DMS114 treated with DMSO at 0.1 percent for 48 hours (cell line): ENCODE measurements around the gene EFNA4.

Experiments used
- DNase-seq: peaks from one replicate; lab custom pipeline; 2025; ENCODE audit not compliant: unreplicated experiment; lab: John Stamatoyannopoulos, UW

EFNA4 gene

GRCh38 chr1:155063550-155064110 is at the start of gene EFNA4:
Gene EFNA4 (plus strand): TSS chr1:155063740. CDS start chr1:155063824, 84 bp downstream.
- peak; percentile 93 for DNase-seq

GRCh38 chr1:155014709-155015508 is 48.6 kb upstream of the EFNA4 start:
- no peak for DNase-seq

GRCh38 chr1:155015527-155016230 is 47.9 kb upstream of the EFNA4 start:
- no peak for DNase-seq

- no peak for DNase-seq
Observed at GRCh38 chr1:155016231-155016831, 47.2 kb upstream of the EFNA4 start.

- peak; percentile 63 for DNase-seq
Observed at GRCh38 chr1:155017041-155017945, 46.2 kb upstream of the EFNA4 start.

GRCh38 chr1:155017946-155018316 is 45.6 kb upstream of the EFNA4 start:
- DNase-seq = no peak

GRCh38 chr1:155018617-155019348 is 44.8 kb upstream of the EFNA4 start:
- DNase-seq = no peak

GRCh38 chr1:155019377-155020245 is 43.9 kb upstream of the EFNA4 start:
- no peak for DNase-seq

GRCh38 chr1:155022136-155022926 is 41.2 kb upstream of the EFNA4 start:
- DNase-seq = no peak

GRCh38 chr1:155022927-155023236 is 40.7 kb upstream of the EFNA4 start:
- DNase-seq = no peak

- no peak for DNase-seq
Observed at GRCh38 chr1:155023627-155024026, 39.9 kb upstream of the EFNA4 start.

- DNase-seq = no peak
Observed at GRCh38 chr1:155024315-155024714, 39.2 kb upstream of the EFNA4 start.

GRCh38 chr1:155026154-155026553 is 37.4 kb upstream of the EFNA4 start:
- no peak for DNase-seq

GRCh38 chr1:155026588-155026987 is 37.0 kb upstream of the EFNA4 start:
- no peak for DNase-seq

GRCh38 chr1:155029513-155030242 is 33.9 kb upstream of the EFNA4 start:
- DNase-seq = no peak

- no peak for DNase-seq
Observed at GRCh38 chr1:155030243-155030795, 33.2 kb upstream of the EFNA4 start.

- DNase-seq = no peak
Observed at GRCh38 chr1:155030899-155031298, 32.6 kb upstream of the EFNA4 start.
